Measurements from ENCODE around the gene NELFE.

NELFE gene

GRCh38 chr6:31972709-31973350 is 14.1 kb upstream of the NELFE start:
- no peak for DNase-seq

DNA sequence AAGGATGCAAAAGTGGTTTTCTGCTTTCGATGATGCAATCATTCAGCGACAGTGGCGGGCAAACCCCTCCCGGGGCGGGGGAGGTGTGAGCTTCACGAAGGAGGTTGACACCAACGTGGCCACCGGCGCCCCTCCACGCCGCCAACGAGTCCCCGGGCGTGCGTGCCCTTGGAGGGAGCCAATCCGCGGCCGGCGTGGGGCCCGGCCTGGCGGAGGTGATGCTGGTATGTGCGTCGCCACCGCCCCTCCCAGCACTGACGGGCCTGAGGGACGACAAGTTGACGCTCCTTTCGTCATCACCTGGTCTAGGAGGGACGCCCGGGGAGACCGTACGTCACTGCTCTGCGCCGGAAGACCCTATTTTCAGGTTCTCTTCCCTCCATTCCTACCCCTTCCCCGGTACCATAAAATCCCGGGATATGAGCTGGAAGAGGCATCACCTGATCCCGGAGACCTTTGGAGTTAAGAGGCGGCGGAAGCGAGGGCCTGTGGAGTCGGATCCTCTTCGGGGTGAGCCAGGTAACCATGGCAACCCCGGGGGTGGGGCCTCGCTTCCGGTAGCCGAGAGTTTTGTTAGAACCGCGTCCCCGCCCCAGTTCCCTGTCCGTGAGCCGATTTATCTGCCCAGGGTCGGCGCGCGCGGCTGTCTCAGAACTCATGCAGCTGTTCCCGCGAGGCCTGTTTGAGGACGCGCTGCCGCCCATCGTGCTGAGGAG is 13.4 kb upstream of the NELFE start, which contains the start of gene DXO:
TSS of gene DXO (minus strand) at position 146 of the 716 bp plus-strand sequence. CDS start 463 bp downstream, outside the sequence.
- peak; percentile 95 to 96 for DNase-seq

DNA sequence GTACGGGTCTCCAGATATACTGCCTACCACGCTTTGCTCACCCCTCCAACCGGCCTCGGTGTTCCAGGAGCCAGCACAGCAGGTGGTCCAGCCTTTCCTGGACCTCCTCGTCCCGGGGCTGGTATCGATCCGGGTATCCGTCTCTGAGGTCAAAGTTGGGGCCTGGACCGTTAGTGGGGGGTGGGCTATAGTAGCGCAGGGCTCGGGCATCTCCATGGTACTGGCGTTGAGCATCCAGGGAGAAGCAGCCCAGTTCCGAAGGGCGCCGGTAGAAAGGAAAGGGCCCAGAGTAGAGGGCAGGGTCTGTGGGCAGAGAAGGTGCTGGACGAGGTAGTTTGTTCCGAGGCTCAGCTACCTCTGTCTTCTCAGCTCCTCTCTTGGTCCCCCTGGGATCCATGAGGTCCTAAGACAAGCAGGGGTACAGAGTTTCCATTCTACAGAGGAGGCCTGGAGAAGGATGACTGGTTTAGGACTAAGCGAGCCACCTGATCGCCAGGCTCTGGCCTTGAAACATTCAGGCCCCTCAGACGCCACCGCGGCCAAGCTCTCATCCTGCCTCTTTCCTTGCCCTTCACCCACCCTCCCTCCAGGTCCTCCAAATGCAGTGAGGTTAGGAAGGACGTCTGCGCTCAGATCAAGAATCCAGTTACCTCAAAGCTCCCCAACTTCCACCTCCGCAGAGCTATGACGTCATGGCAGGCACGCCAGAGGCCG is 12.7 kb upstream of the NELFE start:
- DNase-seq, result no peak

- DNase-seq, result no peak
These were observed 12.0 kb upstream of the NELFE start for GRCh38 chr6:31970604-31971271.

DNA sequence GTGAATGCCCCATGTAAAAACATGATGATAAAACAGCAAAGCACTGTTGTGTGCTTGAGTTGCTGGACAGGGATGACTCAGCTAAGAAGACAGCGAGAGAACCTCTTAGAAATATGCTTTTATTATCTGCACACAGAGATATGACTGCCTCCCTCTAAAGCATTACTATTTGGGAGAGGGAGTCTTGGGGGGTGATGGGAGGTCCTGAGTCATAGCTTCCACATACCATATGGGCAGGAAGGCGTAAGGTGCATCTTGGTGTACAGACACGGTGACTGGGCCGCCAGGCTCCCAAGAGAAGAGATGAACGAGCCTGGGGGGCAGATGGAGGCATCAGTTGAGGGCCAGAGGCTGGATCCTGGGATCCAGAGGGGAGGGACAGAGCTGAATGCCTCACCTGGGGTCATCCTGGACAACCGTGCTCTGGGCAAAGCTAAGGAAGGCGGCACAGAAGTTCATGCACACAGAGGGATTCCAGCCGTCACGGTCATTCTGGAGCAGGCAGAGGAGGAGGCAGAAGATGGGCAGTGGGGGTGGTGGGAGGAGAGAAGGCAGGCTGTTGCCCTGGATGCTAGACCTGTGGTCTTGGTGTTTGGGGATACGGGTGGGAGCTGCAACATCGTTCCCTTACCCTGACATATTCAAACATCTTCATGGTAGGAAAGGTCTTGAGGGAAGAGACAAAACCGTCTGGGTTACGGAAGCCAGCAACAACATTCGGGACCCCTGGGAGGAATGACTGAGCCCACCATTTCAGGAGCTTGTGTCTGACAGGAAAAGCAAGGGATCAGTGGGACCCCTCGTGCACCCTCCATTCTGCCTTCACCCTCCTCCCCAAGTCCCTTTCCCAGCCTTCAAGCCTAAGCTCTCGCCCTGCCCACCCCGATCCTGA is 11.2 kb upstream of the NELFE start:
- no peak for DNase-seq

DNA sequence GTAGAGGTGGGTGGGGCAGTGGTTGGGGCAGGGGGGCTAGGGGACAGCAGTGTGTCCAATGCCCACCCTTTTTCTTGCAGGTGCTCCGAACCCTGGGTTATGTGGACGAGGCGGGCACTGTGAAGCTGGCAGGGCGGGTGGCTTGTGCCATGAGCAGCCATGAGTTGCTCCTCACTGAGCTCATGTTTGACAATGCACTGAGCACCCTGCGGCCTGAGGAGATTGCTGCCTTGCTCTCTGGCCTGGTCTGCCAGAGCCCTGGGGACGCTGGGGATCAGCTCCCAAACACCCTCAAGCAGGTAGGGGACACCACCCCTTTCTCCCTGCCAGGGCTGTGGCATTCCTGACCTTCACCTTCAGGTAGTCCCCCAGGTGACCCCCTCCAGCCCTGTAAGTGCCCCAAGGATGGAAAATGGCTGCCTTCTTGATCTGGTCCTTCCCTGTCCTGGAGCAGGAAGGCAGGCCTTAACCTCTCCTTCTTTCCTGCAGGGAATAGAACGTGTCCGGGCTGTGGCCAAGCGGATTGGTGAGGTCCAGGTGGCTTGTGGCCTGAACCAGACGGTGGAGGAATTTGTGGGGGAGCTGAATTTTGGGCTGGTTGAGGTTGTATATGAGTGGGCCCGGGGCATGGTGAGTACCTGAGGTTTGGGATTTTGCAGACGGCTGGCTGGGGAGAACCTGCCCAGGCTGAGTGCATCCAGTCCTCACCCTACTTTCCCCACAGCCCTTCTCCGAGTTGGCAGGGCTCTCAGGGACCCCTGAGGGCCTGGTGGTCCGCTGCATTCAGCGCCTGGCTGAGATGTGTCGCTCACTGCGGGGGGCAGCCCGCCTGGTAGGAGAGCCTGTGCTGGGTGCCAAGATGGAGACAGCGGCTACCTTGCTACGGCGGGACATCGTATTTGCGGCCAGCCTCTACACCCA is 10.3 kb upstream of the NELFE start:
- DNase-seq, result no peak

- DNase-seq, result no peak
These were observed 9.6 kb upstream of the NELFE start for GRCh38 chr6:31968326-31968725.

DNA sequence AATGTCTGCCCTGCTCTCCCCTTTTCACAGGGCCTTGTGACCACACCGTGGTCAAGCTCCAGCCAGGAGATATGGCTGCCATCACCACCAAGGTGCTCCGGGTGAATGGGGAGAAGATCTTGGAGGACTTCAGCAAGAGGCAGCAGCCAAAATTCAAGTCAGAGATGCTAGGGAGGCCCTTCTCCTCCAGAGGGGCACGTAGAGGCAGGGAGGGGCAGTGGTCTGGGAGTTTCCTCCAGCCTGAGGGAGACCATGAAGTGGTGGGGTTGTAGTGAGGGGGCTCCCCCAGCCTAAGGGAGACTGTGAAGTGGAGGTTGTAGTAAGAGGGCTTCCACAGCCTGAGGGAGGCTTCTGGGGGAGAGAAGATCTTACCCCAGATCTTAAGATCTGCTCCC is 9.2 kb upstream of the NELFE start:
- no peak for DNase-seq

DNA sequence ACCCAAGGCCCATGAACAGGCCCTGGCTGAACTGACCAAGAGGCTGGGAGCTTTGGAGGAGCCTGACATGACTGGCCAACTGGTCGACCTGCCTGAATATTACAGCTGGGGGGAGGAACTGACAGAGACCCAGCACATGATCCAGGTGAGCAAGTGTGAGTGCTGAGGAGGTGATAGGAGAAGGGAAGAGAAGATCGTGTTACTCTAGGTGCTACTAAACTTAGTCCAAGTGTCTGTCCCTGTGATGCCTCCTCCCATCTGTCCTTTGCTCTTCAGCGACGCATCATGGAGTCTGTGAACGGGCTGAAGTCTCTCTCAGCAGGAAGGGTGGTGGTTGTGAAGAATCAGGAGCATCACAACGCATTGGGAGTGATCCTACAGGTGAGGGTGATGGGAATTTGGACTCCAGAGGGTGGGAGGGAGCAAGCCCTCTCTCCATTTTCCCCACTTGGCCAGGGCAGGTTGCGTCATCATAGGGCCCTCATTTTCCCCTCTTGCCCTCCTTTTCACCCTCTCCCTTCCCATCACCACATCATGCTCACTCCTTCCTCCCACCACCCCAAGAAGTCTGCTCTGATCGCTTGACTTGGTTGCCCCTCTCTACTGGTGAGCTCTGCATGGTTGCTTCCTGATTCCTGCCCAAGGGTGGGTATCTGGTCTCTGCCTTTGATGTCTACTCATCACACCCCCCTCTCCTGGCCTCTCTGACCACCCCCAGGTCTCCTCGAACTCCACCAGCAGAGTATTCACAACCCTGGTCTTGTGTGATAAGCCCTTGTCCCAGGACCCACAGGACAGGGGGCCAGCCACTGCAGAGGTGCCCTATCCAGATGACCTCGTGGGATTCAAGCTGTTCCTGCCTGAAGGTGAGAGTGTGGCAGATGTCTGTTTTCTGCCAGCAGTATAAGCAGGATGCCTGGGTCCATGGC is 8.5 kb upstream of the NELFE start:
- DNase-seq, result no peak

DNA sequence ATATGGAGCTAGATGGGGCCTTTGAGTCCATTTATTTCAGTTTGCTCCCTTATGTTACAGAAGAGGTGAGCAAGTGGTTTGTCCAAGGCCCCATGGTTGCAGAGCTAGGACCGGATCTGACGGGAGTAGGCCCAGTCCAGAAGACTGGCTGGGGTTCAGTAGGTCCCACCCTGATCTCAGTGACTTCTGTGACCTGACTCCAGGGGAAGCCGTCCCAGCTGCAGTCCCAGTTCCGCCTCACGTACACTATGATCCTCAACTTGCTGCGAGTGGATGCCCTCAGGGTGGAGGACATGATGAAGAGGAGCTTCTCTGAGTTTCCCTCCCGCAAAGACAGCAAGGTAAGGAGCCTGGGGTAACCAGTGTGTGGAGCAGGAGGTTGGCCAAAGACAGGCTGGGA is 7.7 kb upstream of the NELFE start:
- DNase-seq, result no peak

GRCh38 chr6:31965700-31966099 is 6.9 kb upstream of the NELFE start:
- DNase-seq, result no peak

DNA sequence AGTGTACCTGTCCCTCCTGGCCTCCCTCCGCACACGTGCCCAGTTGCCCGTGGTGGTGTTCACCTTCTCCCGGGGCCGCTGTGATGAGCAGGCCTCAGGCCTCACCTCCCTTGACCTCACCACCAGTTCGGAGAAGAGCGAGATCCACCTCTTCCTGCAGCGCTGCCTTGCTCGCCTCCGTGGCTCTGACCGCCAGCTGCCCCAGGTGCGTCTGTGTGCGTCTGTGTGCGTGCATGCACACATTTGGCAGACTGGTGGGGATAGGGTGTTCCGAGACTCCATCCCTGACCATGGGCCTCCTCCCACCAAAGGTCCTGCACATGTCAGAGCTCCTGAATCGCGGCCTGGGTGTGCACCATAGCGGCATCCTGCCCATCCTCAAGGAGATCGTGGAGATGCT is 5.2 kb upstream of the NELFE start:
- no peak for DNase-seq

GRCh38 chr6:31961616-31962015 is 2.8 kb upstream of the NELFE start:
- no peak for DNase-seq

DNA sequence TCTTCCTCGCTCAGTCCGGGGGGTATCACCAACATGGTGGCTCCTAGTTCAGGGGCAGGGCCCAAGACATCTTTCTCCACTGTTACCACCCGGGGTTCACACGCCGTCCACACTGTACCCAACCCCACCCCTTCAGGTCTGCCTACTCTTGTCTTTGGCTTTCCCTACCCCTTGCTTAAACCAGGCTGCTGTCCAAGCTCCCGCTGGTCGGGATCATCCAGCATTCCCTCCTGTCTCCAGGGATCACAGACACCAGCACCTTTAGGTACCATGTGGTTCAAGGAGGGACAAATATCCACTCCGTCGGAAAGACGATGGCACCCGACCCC is 395 bp downstream of the NELFE start:
- DNase-seq, result no peak

- DNase-seq, result no peak
These were observed 2.0 kb downstream of the NELFE start for GRCh38 chr6:31956796-31957195.

GRCh38 chr6:31954511-31954910 is 4.3 kb downstream of the NELFE start:
- DNase-seq, result no peak

GRCh38 chr6:31952890-31953289 is 5.9 kb downstream of the NELFE start:
- DNase-seq, result no peak

DNA sequence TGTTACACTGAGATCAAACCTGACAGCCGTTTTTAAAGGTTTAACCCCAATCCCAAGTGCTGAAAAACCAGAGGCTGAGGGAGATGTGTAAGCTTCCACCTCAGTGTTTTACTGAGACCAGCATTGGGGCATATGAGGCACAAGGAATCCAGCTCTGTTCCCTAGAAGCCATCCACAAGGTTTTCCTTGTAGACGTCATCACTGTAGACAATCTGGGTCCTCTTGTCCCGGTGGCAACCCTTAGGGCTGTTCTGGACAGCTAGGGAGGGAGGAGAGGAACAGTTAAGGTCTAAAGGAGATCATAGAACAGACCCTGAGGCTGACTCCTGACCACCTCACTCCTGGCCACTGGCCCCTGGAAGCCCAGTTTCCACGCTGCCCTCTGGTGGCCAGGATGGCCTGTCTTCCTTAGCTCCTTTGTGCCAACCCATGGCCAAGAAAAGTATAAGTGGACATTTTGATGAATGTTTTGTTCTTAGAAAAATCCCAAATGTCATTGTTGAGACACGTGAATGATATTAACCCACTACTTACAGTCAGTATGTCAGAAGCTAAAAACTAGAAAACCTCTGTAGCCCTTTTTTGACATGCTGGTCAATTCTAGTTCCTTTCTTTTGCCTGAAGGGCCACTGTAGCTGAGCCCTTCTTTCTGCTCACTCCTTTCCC is 6.5 kb downstream of the NELFE start:
- no peak for DNase-seq

GRCh38 chr6:31949926-31950548 is 8.7 kb downstream of the NELFE start:
- DNase-seq, result no peak

All from cerebellar nuclear complex (tissue), 1 donor.